ENCODE data around the gene TCEANC2. TPM values are rescaled to one million over a fixed set of nuclear protein-coding genes. Genes with fewer than 3 reads are reported as not detected.

TCEANC2 gene
- total and polyA plus RNA-seq, 2 experiments from 2014 or later, result 6.0 to 6.3 TPM

- no peak for TF ChIP-seq REST (IDR thresholded peaks at IDR 0.05; ENCODE audit: unreplicated experiment)
- TF ChIP-seq ZNF114 (CRISPR knock-in tag; IDR thresholded peaks at IDR 0.05), result no peak
- TF ChIP-seq CREB1 (CRISPR knock-in tag; IDR thresholded peaks at IDR 0.05; ENCODE audit: low read depth), result no peak
- no peak for TF ChIP-seq ETS1 (IDR thresholded peaks at IDR 0.05)
- TF ChIP-seq NANOG (IDR thresholded peaks at IDR 0.05; ENCODE audit: borderline replicate concordance), result no peak
- TF ChIP-seq STAT1 (IDR thresholded peaks at IDR 0.05; ENCODE audit: unreplicated experiment), result no peak
- TF ChIP-seq CTCF (conservative IDR thresholded peaks at IDR 0.05; ENCODE audit: low read depth in 2 of 2), result no peak
Measured at GRCh38 chr1:54144366-54144765, 91.0 kb downstream of the TCEANC2 start (continued).

GRCh38 chr1:54149734-54150133, 96.3 kb downstream of the TCEANC2 start:
- H3K27me3 Mint-ChIP-seq (ENCODE audit: insufficient read depth, low read depth, poor library complexity), result peaks cover 10% of the 10 kb centered on the region
- ATAC-seq (no peak), DNase-seq (ENCODE audit: low spot score) (no peak)
- H3K36me3 Mint-ChIP-seq (ENCODE audit: low read depth), result no peaks in the 10 kb centered on the region
- Histone ChIP-seq H2AFZ (no peak overlapping the region), H3F3A (replicated peaks; ENCODE audit: low read depth) (no peaks in the 10 kb centered on the region), H3K4me2 (no peak overlapping the region), H3K9me2 (ENCODE audit: insufficient read depth) (no peaks in the 10 kb centered on the region), H4K20me1 (replicated peaks; ENCODE audit: insufficient read depth) (no peaks in the 10 kb centered on the region; the same call in 1 of the 2 replicates), H3K4me1 (ENCODE audit: insufficient read depth) (no peaks in the 10 kb centered on the region; the same call in 1 of the 2 replicates), H3K4me3 (no peak overlapping the region), H3K36me3 (ENCODE audit: insufficient read depth) (no peaks in the 10 kb centered on the region), H3K79me2 (replicated peaks; ENCODE audit: insufficient read depth) (no peaks in the 10 kb centered on the region), H3K27me3 (ENCODE audit: insufficient read depth) (no peaks in the 10 kb centered on the region), H3K27ac (ENCODE audit: low read depth) (no peak overlapping the region)
- H3K4me1 Mint-ChIP-seq, result peaks cover 13% of the 10 kb centered on the region; the same call in 2 of the 3 replicates
- TF ChIP-seq NANOG (IDR thresholded peaks at IDR 0.05; ENCODE audit: borderline replicate concordance) (no peak), ETS1 (IDR thresholded peaks at IDR 0.05) (no peak), JUNB (IDR thresholded peaks at IDR 0.05; ENCODE audit: unreplicated experiment) (no peak), ZNF331 (CRISPR knock-in tag; IDR thresholded peaks at IDR 0.05; ENCODE audit: low read depth) (no peak), CREB1 (CRISPR knock-in tag; IDR thresholded peaks at IDR 0.05; ENCODE audit: low read depth) (no peak), REST (IDR thresholded peaks at IDR 0.05; ENCODE audit: unreplicated experiment) (no peak)
- H3K27ac Mint-ChIP-seq, result no peak overlapping the region
- H3K9me3 Mint-ChIP-seq, result no peaks in the 10 kb centered on the region
- no peak overlapping the region for H3K4me3 Mint-ChIP-seq
